HG02798 (cell line): ENCODE measurements around the gene ANXA8L1.
"Not testable (repeated sequence)": the region's sequence is repeated elsewhere in the genome, so short reads cannot be mapped to it uniquely, and the experiment has no call there.

Experiments used
- ATAC-seq: cut with Tn5 transposase; IDR thresholded peaks from one replicate; pipeline ENCODE4 v1.9.1; 2021; ENCODE audit warnings: mild to moderate bottlenecking; ENCODE audit not compliant: unreplicated experiment, poor library complexity

The ANXA8L1 gene

GRCh38 chr10:46375406-46375805, at the start of gene ANXA8L1:
Gene ANXA8L1, plus strand, starts transcription at chr10:46375776. Its CDS starts 76 bp downstream, at chr10:46375852.
- not testable (repeated sequence) for ATAC-seq

- no peak for ATAC-seq
These were observed 49.5 kb upstream of the ANXA8L1 start for GRCh38 chr10:46326066-46326465.

- ATAC-seq, result no peak
These were observed 48.6 kb upstream of the ANXA8L1 start for GRCh38 chr10:46326971-46327370.

GRCh38 chr10:46327685-46328084, 47.9 kb upstream of the ANXA8L1 start:
- no peak for ATAC-seq

GRCh38 chr10:46328853-46329689, 46.5 kb upstream of the ANXA8L1 start:
- no peak for ATAC-seq

- no peak for ATAC-seq
These were observed 45.9 kb upstream of the ANXA8L1 start for GRCh38 chr10:46329690-46330016.

- ATAC-seq, result no peak
These were observed 44.7 kb upstream of the ANXA8L1 start for GRCh38 chr10:46330894-46331293.

GRCh38 chr10:46365484-46365883, 10.1 kb upstream of the ANXA8L1 start:
- ATAC-seq, result not testable (repeated sequence)

GRCh38 chr10:46367209-46367608, 8.4 kb upstream of the ANXA8L1 start:
- ATAC-seq, result not testable (repeated sequence)

- ATAC-seq, result not testable (repeated sequence)
These were observed 7.8 kb upstream of the ANXA8L1 start for GRCh38 chr10:46367666-46368240.

- not testable (repeated sequence) for ATAC-seq
These were observed 6.6 kb upstream of the ANXA8L1 start for GRCh38 chr10:46368956-46369355.

- not testable (repeated sequence) for ATAC-seq
These were observed 1.2 kb upstream of the ANXA8L1 start for GRCh38 chr10:46374410-46374809.

GRCh38 chr10:46377022-46377421, 1.4 kb downstream of the ANXA8L1 start:
- ATAC-seq, result not testable (repeated sequence)

GRCh38 chr10:46377651-46378050, 2.1 kb downstream of the ANXA8L1 start:
- ATAC-seq, result not testable (repeated sequence)

- not testable (repeated sequence) for ATAC-seq
These were observed 2.5 kb downstream of the ANXA8L1 start for GRCh38 chr10:46378108-46378507.

- ATAC-seq, result not testable (repeated sequence)
These were observed 3.8 kb downstream of the ANXA8L1 start for GRCh38 chr10:46379233-46379848.

- not testable (repeated sequence) for ATAC-seq
These were observed 10.3 kb downstream of the ANXA8L1 start for GRCh38 chr10:46385858-46386257.

- ATAC-seq, result not testable (repeated sequence)
These were observed 11.1 kb downstream of the ANXA8L1 start for GRCh38 chr10:46386694-46387093.

GRCh38 chr10:46387309-46387902, 11.8 kb downstream of the ANXA8L1 start:
- ATAC-seq, result not testable (repeated sequence)

- not testable (repeated sequence) for ATAC-seq
These were observed 15.8 kb downstream of the ANXA8L1 start for GRCh38 chr10:46391422-46391821.
